ENCODE measurements around the gene GUCY2F. TPM values are rescaled to one million over a fixed set of nuclear protein-coding genes. Genes with fewer than 3 reads are reported as not detected.

The GUCY2F gene
- polyA plus RNA-seq, 2 of the 4 experiments (the other 2 are of a cell fraction), result not detected

DNA sequence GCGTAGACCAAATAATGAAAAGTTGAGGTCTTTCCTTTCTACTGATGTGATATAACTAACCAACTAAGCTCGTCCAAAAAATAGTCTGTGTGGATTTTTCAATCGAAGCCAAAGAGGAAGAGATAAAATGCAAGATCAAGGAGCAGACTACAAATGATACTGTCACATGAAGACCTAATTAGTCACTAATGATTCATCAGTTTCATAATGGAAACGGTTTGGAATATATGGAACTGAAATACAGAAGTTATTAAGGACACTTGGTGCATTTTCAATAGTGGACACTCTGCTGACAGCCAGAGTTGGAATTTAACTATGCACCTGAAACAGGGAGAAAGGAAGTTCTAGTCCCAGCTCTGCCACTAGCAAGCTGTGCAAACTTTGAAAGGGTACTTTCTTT is 119.8 kb downstream of the GUCY2F start:
- ATAC-seq, result no peak
- no peak for FAIRE-seq
- Histone ChIP-seq H3K4me3 (no peak overlapping the region), H3K9me3 (no peaks in the 10 kb centered on the region), H3K4me1 (no peaks in the 10 kb centered on the region), H3K27ac (no peak overlapping the region), H3K4me2 (no peak overlapping the region)
- no peak for TF ChIP-seq GATA3 (IDR thresholded peaks at IDR 0.05; ENCODE audit: borderline replicate concordance)
- no peak for TF ChIP-seq HEYL (CRISPR knock-in tag; IDR thresholded peaks at IDR 0.05)
- TF ChIP-seq RFX5 (IDR thresholded peaks at IDR 0.05), result no peak
- TF ChIP-seq SREBF2 (IDR thresholded peaks at IDR 0.05), result no peak
- TF ChIP-seq HOXB5 (CRISPR knock-in tag; IDR thresholded peaks at IDR 0.05), result no peak
- no peak for TF ChIP-seq FOXS1 (CRISPR knock-in tag; IDR thresholded peaks at IDR 0.05)
- no peak for TF ChIP-seq POLR2A (IDR thresholded peaks at IDR 0.05; ENCODE audit: low read length)
- no peak for TF ChIP-seq ATOH8 (CRISPR knock-in tag; IDR thresholded peaks at IDR 0.05; ENCODE audit: low read depth)
- TF ChIP-seq TFCP2L1 (CRISPR knock-in tag; IDR thresholded peaks at IDR 0.05), result no peak
- no peak for TF ChIP-seq ZC3H11A (IDR thresholded peaks at IDR 0.05)
- TF ChIP-seq MAFK (IDR thresholded peaks at IDR 0.05; ENCODE audit: partially characterized antibody), result no peak
- TF ChIP-seq JUN (IDR thresholded peaks at IDR 0.05), result no peak
- TF ChIP-seq NPAS2 (CRISPR knock-in tag; IDR thresholded peaks at IDR 0.05; ENCODE audit: borderline replicate concordance), result no peak
- no peak for TF ChIP-seq CHD2 (IDR thresholded peaks at IDR 0.05; ENCODE audit: low read length, partially characterized antibody)
- TF ChIP-seq EHF (CRISPR knock-in tag; IDR thresholded peaks at IDR 0.05), result no peak
- TF ChIP-seq PHF8 (IDR thresholded peaks at IDR 0.05; ENCODE audit: borderline replicate concordance, low read depth), result no peak
- no peak for TF ChIP-seq RARB (CRISPR knock-in tag; IDR thresholded peaks at IDR 0.05)
- TF ChIP-seq EHMT2 (IDR thresholded peaks at IDR 0.05; ENCODE audit: low read depth), result no peak
- no peak for TF ChIP-seq CEBPB (IDR thresholded peaks at IDR 0.05)
- ChIA-PET CTCF (interaction anchor here (1.2 kb wide), 1 partner anchor 16 kb away, joined by 3 read pairs; no protein-coding TSS in a partner anchor), POLR2A (no interaction called here)
- WGBS (ENCODE audit: missing lambda C conversion rate), result 21% methylated on average over 4 of the region's 4 CpGs
- no peak for DNase-seq (ENCODE audit: low read depth in 1 of 2, low spot score in 1 of 2)

GRCh38 chrX:109360301-109360700 is 121.6 kb downstream of the GUCY2F start:
- Histone ChIP-seq H3K4me2 (no peak overlapping the region), H3K4me1 (no peaks in the 10 kb centered on the region), H3K4me3 (no peak overlapping the region), H3K27ac (no peak overlapping the region), H3K9me3 (no peaks in the 10 kb centered on the region)
- ATAC-seq (no peak), DNase-seq (ENCODE audit: low read depth in 1 of 2, low spot score in 1 of 2) (no peak), FAIRE-seq (no peak)
- TF ChIP-seq RARB (CRISPR knock-in tag; IDR thresholded peaks at IDR 0.05) (no peak), USF2 (IDR thresholded peaks at IDR 0.05) (no peak), ESRRA (IDR thresholded peaks at IDR 0.05; ENCODE audit: borderline replicate concordance, low read length) (no peak), CHD4 (IDR thresholded peaks at IDR 0.05; ENCODE audit: borderline replicate concordance) (no peak), ZSCAN20 (CRISPR knock-in tag; IDR thresholded peaks at IDR 0.05) (no peak), KDM1A (IDR thresholded peaks at IDR 0.05; ENCODE audit: low read depth) (no peak)
- WGBS (ENCODE audit: missing lambda C conversion rate), result 4% methylated on average over 3 of the region's 3 CpGs
- CTCF ChIA-PET, result no interaction called here
- POLR2A ChIA-PET, result no interaction called here

- CTCF ChIA-PET, result no interaction called here
- TF ChIP-seq HOXA7 (CRISPR knock-in tag; IDR thresholded peaks at IDR 0.05) (no peak), ATOH8 (CRISPR knock-in tag; IDR thresholded peaks at IDR 0.05; ENCODE audit: low read depth) (no peak), HOXB5 (CRISPR knock-in tag; IDR thresholded peaks at IDR 0.05) (no peak), FOXS1 (CRISPR knock-in tag; IDR thresholded peaks at IDR 0.05) (no peak), POLR2A (IDR thresholded peaks at IDR 0.05; ENCODE audit: low read length) (no peak), KDM5A (IDR thresholded peaks at IDR 0.05) (no peak), HDAC2 (IDR thresholded peaks at IDR 0.05) (no peak), MAFK (IDR thresholded peaks at IDR 0.05; ENCODE audit: partially characterized antibody) (no peak)
- no peaks in the 10 kb centered on the region for H3K9me3 ChIP-seq
- WGBS (ENCODE audit: missing lambda C conversion rate), result 19% methylated on average over 3 of the region's 3 CpGs
- FAIRE-seq, result no peak
- no peak for ATAC-seq
- H3K27ac ChIP-seq, result no peak overlapping the region
- H3K4me3 ChIP-seq, result no peak overlapping the region
- H3K4me1 ChIP-seq, result no peaks in the 10 kb centered on the region
- DNase-seq (ENCODE audit: low read depth in 1 of 2, low spot score in 1 of 2), result no peak
- POLR2A ChIA-PET, result no interaction called here
- H3K4me2 ChIP-seq, result no peak overlapping the region
Measured at GRCh38 chrX:109357706-109358105, 124.2 kb downstream of the GUCY2F start.

Measured in A549 (cell line).